ENCODE results near the gene RAPGEF4. TPM values are rescaled to one million over a fixed set of nuclear protein-coding genes. Genes with fewer than 3 reads are reported as not detected.

RAPGEF4 gene
- total and polyA plus RNA-seq, 9 of the 15 experiments (the other 6 are each of a cell fraction or from before 2014, with no cell fraction given): 0.04 to 0.33 (median 0.13) TPM; not detected in 6

DNA sequence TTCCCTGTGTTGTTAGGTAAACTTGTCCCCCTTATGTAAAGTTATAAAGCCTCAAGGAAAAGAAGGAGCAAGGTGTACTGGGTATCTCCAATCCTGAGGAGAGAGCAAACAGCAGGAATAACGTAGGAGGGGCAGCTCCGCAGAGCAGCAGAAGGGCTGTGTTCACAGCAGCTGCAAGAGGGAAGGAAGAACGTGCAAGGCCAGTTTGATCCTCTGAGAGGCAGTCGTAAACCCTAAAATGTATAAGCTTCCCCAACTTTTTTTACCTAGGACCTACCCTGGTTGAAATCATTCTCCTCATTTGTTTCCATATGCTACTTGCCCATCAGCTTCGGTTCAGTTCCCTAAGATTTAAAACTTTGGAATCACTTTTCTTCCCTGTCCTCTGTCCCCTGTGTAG is 288.1 kb downstream of the RAPGEF4 start:
- Histone ChIP-seq H3K27ac (ENCODE audit: extremely low read depth, low read depth, low read length) (no peak overlapping the region), H3K9me3 (replicated peaks; ENCODE audit: control insufficient read depth, insufficient read depth, low read depth, low read length) (no peaks in the 10 kb centered on the region), H3K36me3 (ENCODE audit: control insufficient read depth, insufficient read depth, low read length) (no peaks in the 10 kb centered on the region), H3K4me2 (ENCODE audit: insufficient read depth, low read length) (no peak overlapping the region), H3K79me2 (ENCODE audit: control insufficient read depth, insufficient read depth, low read length) (no peaks in the 10 kb centered on the region), H3K4me3 (no peak overlapping the region), H3K4me1 (replicated peaks in 1 of 2; ENCODE audit: control insufficient read depth in 2 of 2, insufficient read depth in 2 of 2, low read length in 2 of 2) (no peaks in the 10 kb centered on the region), H3K27me3 (ENCODE audit: control insufficient read depth in 2 of 2, insufficient read depth in 2 of 2, low read length in 2 of 2) (peaks cover 49 to 50% of the 10 kb centered on the region in 2 experiments), H3K9ac (ENCODE audit: insufficient read depth in 1 of 2, low read depth in 2 of 2, low read length in 2 of 2) (no peak overlapping the region), H4K20me1 (replicated peaks; ENCODE audit: control insufficient read depth, insufficient read depth, low read length) (no peaks in the 10 kb centered on the region), H2AFZ (ENCODE audit: low read depth, low read length) (no peak overlapping the region), H3K9me1 (ENCODE audit: control insufficient read depth, insufficient read depth, low read length) (no peaks in the 10 kb centered on the region)
- WGBS (ENCODE audit: insufficient coverage, low coverage, missing lambda C conversion rate): 2% methylated on average over 5 of the region's 5 CpGs
- DNase-seq (ENCODE audit: extremely low read depth in 1 of 4, low spot score in 3 of 4) (no peak), ATAC-seq (peak; percentile 57), FAIRE-seq (no peak)
- BruUV-seq (replicated peaks): no TSS peak
- in situ Hi-C loops (cut with MboI): no loop called here
- CTCF ChIA-PET (ENCODE audit: low intra/inter-chr PET ratio): no interaction called here
- intact Hi-C loops (cut with micrococcal nuclease): loop anchor here (2.0 to 10.0 kb wide), 2 partner anchors 159 to 1321 kb away; no protein-coding TSS in a partner anchor
- POLR2A ChIA-PET: interaction anchor here (0.9 to 1.0 kb wide), 2 partner anchors 68 to 79 kb away, joined by 3 to 5 read pairs; no protein-coding TSS in a partner anchor
- TF ChIP-seq MIER1 (IDR thresholded peaks at IDR 0.05; ENCODE audit: low read depth) (no peak), RAD21 (CRISPR knock-in tag; conservative IDR thresholded peaks at IDR 0.05 in 1 of 2, IDR thresholded peaks at IDR 0.05 in 1 of 2) (peak in 1 of 2 experiments; percentile 44; a peak in 2 of 4 replicates), MTF1 (CRISPR knock-in tag; IDR thresholded peaks at IDR 0.05; ENCODE audit: borderline replicate concordance) (no peak), ZNF384 (IDR thresholded peaks at IDR 0.05; ENCODE audit: low read depth, low read length) (0 out of 2 replicates have a peak, but pooled peaks have one; percentile 45)
- TF ChIP-seq, protein P1, sequence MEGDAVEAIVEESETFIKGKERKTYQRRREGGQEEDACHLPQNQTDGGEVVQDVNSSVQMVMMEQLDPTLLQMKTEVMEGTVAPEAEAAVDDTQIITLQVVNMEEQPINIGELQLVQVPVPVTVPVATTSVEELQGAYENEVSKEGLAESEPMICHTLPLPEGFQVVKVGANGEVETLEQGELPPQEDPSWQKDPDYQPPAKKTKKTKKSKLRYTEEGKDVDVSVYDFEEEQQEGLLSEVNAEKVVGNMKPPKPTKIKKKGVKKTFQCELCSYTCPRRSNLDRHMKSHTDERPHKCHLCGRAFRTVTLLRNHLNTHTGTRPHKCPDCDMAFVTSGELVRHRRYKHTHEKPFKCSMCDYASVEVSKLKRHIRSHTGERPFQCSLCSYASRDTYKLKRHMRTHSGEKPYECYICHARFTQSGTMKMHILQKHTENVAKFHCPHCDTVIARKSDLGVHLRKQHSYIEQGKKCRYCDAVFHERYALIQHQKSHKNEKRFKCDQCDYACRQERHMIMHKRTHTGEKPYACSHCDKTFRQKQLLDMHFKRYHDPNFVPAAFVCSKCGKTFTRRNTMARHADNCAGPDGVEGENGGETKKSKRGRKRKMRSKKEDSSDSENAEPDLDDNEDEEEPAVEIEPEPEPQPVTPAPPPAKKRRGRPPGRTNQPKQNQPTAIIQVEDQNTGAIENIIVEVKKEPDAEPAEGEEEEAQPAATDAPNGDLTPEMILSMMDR (IDR thresholded peaks at IDR 0.05 in 2 of 3, conservative IDR thresholded peaks at IDR 0.05 in 1 of 3; ENCODE audit: insufficient read depth in 2 of 3, low read depth in 1 of 3, low read length in 3 of 3): peak; percentile 24 to 50 (median 35); a peak in 3 of 6 replicates

All from K562 (cell line).